GM13977 (cell line): Measurements from ENCODE around the gene THBS3.

ENCODE experiments used
- DNase-seq: peaks from one replicate; pipeline ENCODE4 v3.0.0; 2012; ENCODE audit warnings: low spot score
- in situ Hi-C: fragments of 300-500 bp; cut with MboI; formaldehyde crosslinking; loops from one replicate; pipeline ENCODE4 v1.12.0; 2022; ENCODE audit warnings: low sequenced_read_pairs, low pct_unique_long_range_greater_than_20kb, mixed read lengths, inconsistent platforms; ENCODE audit not compliant: unreplicated experiment
- TF ChIP-seq, protein P1 (sequence below): IDR thresholded peaks from 2 replicates; pipeline ENCODE4 v1.5.1; 2012; ENCODE audit warnings: mild to moderate bottlenecking, control low read depth; ENCODE audit not compliant: insufficient read depth; ENCODE audit errors: extremely low read depth, missing control alignments

Gene THBS3

DNA sequence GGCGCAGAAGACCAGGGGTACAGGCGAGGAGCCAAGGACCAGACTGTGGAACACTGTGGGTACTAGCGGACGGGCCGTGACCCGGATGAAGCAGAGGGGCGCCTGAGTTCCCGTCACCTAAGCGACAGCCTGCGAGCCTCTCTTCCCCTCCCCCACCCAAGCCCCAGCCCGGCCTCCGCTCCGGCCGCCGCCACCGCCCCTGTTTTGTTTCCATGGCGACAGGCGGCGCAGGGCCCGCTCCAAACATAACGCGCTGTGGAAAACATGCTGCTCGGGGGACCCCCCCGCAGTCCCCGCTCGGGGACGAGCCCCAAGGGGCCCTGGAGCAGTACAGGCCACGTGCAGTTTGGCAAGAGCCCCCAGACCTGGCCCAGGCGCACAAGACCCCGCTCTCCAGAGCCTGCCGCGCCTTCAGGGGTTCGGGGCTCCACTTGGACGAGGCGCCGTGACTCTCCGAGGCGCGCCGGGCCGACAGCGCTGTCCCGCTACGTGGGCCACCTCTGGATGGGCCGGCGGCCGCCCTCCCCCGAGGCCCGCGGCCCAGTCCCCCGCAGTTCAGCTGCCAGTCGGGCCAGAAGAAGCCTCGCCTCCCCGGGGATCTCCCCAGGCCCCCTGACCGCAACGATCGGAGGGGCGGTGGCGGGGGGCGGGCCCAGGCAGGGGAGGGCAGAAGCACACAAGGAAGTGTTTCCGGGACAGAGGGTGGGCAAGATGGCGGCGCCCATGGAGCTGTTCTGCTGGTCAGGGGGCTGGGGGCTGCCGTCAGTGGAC lies 1.0 kb upstream of the THBS3 start, which contains the start of gene MTX1:
MTX1 (plus strand) TSS at position 155 of the 771 bp plus-strand sequence; CDS start at position 265, 110 bp downstream.
- TF ChIP-seq, protein P1, sequence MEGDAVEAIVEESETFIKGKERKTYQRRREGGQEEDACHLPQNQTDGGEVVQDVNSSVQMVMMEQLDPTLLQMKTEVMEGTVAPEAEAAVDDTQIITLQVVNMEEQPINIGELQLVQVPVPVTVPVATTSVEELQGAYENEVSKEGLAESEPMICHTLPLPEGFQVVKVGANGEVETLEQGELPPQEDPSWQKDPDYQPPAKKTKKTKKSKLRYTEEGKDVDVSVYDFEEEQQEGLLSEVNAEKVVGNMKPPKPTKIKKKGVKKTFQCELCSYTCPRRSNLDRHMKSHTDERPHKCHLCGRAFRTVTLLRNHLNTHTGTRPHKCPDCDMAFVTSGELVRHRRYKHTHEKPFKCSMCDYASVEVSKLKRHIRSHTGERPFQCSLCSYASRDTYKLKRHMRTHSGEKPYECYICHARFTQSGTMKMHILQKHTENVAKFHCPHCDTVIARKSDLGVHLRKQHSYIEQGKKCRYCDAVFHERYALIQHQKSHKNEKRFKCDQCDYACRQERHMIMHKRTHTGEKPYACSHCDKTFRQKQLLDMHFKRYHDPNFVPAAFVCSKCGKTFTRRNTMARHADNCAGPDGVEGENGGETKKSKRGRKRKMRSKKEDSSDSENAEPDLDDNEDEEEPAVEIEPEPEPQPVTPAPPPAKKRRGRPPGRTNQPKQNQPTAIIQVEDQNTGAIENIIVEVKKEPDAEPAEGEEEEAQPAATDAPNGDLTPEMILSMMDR, result no peak
- in situ Hi-C loops, result no loop called here
- DNase-seq, result peak; percentile 92

DNA sequence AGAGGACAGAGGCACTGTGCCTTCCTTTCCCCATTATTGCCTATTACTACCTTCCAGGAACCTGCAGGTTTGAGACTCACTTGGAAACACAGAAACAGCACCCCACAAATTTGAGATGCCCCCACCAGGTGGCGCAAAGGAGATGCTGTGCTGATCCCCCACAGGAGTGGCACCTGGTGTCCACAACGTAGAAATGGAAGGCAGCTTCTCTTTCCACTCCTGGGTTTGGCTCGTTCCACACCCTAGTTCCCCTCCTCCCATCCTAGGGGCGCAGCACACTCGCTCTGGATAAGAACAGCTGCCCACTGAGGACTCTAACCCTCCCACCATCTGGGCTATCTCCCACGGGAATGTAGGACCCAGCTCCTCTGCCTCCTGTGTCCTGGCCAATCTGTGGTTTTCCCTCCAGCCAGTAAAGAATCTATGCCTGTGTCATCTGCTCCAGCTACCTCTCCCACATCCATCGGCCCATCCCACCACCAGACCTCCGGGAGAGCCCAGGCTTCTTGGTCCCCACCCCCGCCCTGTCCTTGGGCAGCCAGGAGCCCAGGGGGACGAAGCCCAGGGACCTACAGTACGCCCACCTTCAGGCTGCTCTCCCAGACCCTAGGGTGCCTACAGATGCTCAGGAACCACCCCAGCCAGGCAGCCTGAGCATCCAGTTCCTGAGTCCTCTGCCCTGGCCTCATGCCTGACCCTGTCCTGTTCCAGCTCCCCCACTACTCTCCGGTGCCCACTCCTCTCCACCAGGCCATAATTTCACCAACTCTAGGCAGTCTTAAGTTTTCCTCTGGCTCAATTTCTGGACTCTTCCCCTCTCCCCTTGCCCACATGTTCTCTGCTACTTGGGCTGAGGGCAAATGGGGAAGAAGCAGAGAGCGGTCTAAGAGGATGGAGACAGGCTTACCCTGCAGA lies 549 bp downstream of the THBS3 start:
- TF ChIP-seq, protein P1, result peak; percentile 88
- in situ Hi-C loops, result no loop called here
- DNase-seq, result peak; percentile 85

DNA sequence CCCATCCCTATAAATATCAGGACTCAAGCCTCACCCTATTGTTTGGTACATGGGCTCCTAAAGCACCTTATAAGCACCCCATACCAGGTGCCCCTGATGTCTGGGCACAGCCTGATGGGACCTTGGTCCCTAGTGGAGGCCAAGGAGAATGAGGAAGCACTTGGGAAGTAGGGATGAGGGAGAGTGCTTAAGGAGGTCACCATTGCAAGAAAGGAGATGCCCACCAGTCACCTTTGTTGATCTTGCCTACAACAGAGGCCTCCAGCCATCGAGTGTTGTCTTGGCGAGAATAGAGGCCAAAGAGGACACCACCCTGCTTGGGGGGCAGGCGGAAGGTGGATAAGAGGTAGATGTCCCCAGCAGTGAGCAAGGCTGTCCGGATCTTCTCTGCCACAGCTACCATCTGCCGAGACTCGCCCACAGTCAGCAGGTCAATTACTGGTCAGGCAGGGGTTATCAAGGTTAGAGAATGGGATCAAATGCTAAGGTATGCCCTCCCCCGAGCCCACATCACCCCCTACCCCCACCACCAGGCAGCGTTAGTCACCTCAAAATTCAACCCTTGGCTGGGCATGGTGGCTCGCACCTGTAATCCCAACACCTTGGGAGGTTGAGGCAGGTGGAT lies 1.6 kb downstream of the THBS3 start:
- no peak for DNase-seq
- TF ChIP-seq, protein P1, result no peak
- in situ Hi-C loops, result no loop called here

DNA sequence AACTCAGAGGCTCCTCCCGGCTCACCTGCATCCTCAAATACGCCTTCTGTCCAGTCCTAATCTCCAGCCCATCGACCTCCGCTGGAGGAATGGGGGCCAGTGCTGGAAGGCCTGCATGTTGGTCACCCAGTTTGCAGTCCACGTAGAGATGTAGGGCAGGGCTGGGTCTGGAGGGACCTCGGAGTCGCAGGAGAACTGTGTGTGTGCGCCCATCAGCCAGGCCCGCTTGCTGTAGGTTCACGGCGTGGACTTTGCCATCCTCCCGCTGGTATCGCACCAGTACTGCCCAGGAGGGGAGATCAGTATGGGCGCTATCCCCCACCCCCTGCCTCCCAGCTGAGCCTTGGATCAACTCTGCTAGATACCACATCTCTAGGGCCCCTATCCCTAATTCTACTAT lies 2.7 kb downstream of the THBS3 start:
- TF ChIP-seq, protein P1, result no peak
- in situ Hi-C loops, result no loop called here
- no peak for DNase-seq

DNA sequence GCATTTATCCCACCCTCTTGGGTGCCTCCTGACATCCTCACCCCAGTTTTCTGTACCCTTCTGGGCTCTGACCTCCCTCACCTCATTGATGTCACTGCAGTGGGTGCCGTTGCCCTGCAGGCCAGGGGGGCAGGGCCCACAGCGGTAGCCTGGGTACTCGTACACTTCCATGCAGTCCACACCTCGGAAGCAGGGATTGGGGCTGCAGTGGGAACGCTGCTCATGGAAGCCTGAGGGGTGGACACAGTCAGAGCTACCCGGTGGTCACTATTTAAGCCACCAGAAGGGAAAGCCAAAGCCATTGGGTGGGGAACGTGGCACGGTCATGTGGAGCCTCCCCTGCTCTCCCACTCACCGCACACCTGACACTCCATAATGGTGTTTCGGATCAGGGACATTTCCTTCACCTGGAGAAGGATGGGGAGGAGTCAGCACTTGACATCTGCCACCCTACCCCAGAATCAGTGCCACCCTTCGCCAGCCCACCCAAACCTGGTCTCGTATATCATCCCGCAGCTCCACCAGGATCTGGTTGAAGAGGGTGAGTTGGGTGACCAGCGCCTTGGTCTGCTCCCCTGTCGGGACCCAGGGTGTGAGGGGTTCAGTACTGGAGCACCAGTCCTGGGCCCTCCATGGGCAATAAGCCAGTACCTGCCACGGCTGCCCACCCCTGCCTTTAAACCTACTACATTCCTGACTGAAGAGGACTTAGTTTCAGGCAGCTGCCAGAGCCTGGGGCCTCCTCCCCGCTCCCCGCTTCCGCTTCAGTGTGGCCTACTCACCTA lies 4.8 kb downstream of the THBS3 start:
- in situ Hi-C loops, result no loop called here
- DNase-seq, result no peak
- TF ChIP-seq, protein P1, result no peak
